Testis (tissue), 2 donors: ENCODE data around the gene NPDC1.

Experiments used
- POLR2A ChIP-seq: fragments of 450-650 bp; IDR thresholded peaks from one replicate; pipeline ENCODE4 v1.6.1; 2017; ENCODE audit warnings: antibody characterized with exemption, mild to moderate bottlenecking, moderate library complexity
- TF ChIP-seq, protein P1 (sequence below), 3 experiments: fragments of 450-650 bp in 2 of 3; fragments of 200-600 bp in 1 of 3; sonication (generic) in 1 of 3; IDR thresholded peaks; one replicate each; pipeline ENCODE4 v1.5.1; 2016 to 2019; ENCODE audit warnings: antibody characterized with exemption in 3 of 3, mild to moderate bottlenecking in 2 of 3, moderate library complexity in 1 of 3

DNA sequence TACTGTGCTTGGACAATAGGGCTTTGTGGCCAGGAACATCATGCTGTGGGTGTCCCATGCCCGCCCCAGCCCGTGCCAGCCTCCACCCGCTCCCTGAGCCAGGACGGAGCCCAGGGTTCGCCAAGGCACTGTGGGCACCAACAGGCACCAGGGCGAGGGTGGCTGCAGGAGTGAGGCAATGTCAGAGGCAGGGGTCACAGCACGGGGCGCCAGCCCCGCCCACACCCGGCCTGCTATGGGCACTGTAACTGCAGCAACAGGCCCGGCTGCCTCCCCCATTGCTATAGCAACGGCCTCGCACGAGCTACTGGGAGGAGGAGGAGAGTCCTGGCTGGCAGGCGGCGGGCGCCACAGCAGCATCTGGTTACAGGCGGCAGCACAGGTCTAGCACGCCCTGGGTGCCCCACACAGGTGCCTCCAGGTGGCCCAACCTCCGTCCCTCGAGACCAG lies 20.4 kb downstream of the NPDC1 start:
- TF ChIP-seq, protein P1, sequence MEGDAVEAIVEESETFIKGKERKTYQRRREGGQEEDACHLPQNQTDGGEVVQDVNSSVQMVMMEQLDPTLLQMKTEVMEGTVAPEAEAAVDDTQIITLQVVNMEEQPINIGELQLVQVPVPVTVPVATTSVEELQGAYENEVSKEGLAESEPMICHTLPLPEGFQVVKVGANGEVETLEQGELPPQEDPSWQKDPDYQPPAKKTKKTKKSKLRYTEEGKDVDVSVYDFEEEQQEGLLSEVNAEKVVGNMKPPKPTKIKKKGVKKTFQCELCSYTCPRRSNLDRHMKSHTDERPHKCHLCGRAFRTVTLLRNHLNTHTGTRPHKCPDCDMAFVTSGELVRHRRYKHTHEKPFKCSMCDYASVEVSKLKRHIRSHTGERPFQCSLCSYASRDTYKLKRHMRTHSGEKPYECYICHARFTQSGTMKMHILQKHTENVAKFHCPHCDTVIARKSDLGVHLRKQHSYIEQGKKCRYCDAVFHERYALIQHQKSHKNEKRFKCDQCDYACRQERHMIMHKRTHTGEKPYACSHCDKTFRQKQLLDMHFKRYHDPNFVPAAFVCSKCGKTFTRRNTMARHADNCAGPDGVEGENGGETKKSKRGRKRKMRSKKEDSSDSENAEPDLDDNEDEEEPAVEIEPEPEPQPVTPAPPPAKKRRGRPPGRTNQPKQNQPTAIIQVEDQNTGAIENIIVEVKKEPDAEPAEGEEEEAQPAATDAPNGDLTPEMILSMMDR (IDR thresholded peaks at IDR 0.05), result no peak
- TF ChIP-seq POLR2A, result no peak
